HL-60/S4 treated with phorbol 12-myristate 13-acetate at 8.2 ng/mL for 4 days and 3 days (cell line): ENCODE measurements around the gene NBPF4.
"Not testable (repeated sequence)": the region's sequence is repeated elsewhere in the genome, so short reads cannot be mapped to it uniquely, and the experiment has no call there.

Experiments
- in situ Hi-C: fragments of 300-500 bp; cut with MboI; formaldehyde crosslinking; loops from 2 replicates; pipeline ENCODE4 v1.15.0; 2022; ENCODE audit warnings: low sequenced_read_pairs

Gene NBPF4

DNA sequence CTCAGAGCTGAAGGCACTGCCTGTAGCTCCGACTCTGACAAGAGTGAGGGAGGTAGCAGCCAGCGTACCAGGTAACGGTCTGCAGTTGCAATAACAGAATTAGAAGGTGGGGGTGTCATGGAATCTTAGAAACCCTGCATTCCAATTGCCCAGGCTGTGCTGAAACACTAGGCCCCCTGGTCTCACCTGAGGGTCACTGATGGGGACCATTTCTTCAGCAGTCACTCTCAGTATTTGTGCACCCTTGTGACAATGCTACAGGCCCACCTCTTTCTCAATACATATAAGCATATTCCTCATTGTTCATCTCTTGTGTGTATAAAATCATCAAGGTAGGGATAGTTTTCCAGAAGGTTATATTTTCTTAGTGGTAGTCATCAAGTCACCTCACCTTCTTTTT is at the start of gene NBPF4:
TSS of gene NBPF4 (minus strand) at position 101 of the 400 bp plus-strand sequence. CDS start 315 bp downstream, outside the sequence.
- in situ Hi-C loops = not testable (repeated sequence)

DNA sequence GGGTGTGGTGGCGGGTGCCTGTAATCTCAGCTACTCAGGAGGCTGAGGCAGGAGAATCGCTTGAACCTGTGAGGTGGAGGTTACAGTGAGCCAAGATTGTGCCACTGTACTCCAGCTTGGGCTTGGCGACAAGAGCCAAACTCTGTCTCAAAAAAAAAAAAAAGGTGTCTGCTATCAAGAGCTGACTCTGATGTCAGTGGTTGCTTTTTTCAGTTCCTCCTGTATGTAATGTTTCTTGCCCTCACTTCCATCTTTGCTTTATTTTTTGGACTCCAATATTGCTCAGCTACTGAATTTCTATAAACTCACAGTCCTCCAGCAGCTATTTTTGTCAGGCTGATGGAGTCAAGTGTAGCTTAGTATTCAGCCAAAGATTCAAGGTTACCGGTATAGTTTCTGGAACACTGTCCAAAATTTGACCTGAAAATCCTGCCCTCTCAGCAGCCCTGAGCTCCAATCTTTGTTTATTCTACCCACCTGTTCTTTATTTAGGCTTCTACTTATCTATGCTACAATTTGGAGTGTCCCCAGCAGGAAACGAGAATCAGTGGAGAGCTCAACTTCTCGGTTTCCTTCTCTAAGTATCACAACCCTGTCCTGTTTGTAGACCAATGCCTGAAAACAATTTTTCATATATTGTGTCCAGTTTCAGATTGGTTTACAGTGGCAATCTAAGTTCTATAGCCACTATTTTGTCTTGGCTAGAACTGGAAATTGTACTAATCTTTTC is 38.8 kb upstream of the NBPF4 start:
- in situ Hi-C loops = not testable (repeated sequence)

- in situ Hi-C loops = not testable (repeated sequence)
Measured at GRCh38 chr1:108272485-108273327, 28.8 kb upstream of the NBPF4 start.

DNA sequence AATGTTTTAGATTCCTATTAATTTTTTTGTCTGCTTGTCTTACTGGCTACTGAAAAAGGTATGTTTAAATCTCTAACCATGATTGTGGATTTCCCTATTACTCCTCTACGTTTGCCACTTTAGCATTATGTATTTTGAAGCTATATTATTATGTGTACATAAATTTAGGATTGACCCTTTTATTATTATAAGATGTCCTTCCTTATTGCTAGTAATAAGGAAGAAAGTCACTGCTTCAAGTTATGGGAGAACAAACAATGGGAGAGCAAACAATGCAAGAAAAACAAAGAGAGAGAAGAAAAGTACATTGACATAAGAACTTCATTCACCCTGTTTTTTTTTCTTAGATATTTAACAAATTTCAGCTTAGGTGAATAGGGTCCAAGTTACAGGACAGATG is 23.2 kb upstream of the NBPF4 start:
- in situ Hi-C loops = not testable (repeated sequence)

DNA sequence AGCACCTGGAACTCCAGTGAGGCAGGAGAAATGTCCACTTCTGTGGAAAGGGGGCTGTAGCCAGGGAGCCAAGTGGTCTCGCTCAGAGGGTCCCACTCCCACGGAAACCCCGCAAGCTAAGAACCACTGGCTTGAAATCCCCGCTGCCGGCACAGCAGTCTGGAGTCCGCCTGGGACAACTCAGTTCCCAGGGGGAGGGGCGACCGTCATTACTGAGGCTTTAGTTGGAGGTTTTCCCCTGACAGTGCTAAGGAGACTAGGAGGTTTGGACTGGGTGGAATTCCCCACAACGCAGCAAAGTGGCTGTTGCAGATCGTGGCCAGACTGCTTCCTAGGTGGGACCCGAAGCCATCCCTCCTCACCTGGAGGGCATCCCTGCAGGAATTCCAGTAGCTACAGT is 18.1 kb upstream of the NBPF4 start:
- in situ Hi-C loops = not testable (repeated sequence)

- in situ Hi-C loops = not testable (repeated sequence)
Measured at GRCh38 chr1:108261519-108261918, 17.6 kb upstream of the NBPF4 start.

- in situ Hi-C loops = not testable (repeated sequence)
Measured at GRCh38 chr1:108260578-108261259, 16.8 kb upstream of the NBPF4 start.

- in situ Hi-C loops = not testable (repeated sequence)
Measured at GRCh38 chr1:108255426-108255825, 11.6 kb upstream of the NBPF4 start.

DNA sequence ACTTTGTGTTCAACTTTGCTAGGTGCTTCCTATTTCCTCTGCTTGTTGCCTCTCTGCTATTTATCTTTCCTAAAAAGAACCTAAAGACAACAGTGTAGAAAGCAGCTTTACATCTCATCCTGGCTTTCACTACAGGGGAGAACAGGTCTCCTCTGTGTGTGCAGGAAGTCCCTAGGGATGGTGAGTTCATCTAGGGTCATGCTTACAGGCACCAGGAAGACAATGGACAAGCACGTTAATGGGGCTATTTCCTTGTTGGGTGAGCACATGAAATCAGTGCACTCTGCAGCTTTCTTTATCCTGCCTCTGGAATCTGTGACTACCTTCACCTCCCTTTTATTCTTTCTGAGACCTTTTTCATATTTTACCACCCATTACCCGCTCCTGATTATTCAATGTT is 4.5 kb downstream of the NBPF4 start:
- in situ Hi-C loops = not testable (repeated sequence)

DNA sequence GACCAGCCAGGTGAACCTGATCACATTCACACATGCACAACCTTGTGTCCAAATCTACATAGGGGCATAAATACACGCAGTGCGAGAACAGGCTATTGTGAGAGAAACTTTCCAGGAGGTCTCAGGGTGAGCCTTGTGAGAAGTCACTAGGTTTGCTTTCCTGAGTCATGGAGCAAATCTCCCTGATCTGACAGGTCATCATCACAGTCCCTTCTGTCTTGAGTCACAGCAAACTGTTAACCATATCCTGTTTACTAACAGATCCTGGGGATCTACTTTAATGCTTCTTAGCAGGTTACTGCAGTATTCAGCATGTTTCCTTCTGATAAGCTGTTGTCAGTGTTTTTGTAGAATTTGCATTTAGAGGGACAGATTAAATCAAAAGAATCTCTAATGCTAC is 8.6 kb downstream of the NBPF4 start:
- in situ Hi-C loops = not testable (repeated sequence)

GRCh38 chr1:108232183-108232582 is 11.7 kb downstream of the NBPF4 start:
- in situ Hi-C loops = not testable (repeated sequence)

- in situ Hi-C loops = not testable (repeated sequence)
Measured at GRCh38 chr1:108229976-108230375, 13.9 kb downstream of the NBPF4 start.

DNA sequence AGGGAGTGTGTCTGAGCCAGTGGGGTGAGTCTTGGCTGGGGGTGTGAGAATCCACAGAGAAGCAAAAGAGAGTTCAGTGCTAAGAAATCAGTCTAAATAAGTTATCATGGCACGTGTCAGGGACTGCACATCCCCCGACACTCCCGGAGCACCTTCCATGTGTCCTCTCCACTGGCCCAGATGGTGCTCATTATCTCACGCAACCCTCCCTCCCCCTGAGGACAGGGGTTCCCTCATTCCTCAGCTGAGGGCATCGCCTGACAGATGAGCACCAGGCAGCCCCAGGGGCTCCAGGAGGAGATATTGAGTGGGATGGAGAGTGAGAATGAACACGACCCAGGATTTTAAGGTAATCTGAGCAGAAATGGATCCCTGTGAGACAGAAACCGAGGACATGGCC is 16.1 kb downstream of the NBPF4 start:
- in situ Hi-C loops = not testable (repeated sequence)

DNA sequence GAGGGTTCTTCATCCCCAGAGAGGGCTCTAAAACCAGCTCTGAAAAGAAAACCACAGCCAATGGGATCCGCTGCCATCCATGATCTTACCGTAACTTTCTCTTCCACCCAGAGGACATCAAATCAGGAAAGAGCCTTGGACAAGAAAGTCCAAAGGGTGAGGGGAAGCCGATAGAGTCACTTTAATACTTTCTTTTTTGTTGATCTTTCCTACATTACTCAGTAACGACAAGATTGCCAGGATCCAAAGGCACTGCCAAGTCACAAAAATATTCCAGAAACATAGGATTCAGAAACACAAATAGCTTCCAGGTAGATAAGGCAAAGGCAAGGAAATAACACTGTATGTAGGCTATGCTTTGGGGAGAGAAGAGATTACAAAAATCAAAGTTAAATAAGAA is 17.0 kb downstream of the NBPF4 start:
- in situ Hi-C loops = not testable (repeated sequence)

- in situ Hi-C loops = loop anchor here (25.0 kb wide), 2 partner anchors 114 to 414 kb away; no protein-coding TSS in a partner anchor
Measured at GRCh38 chr1:108223226-108223625, 20.6 kb downstream of the NBPF4 start.

DNA sequence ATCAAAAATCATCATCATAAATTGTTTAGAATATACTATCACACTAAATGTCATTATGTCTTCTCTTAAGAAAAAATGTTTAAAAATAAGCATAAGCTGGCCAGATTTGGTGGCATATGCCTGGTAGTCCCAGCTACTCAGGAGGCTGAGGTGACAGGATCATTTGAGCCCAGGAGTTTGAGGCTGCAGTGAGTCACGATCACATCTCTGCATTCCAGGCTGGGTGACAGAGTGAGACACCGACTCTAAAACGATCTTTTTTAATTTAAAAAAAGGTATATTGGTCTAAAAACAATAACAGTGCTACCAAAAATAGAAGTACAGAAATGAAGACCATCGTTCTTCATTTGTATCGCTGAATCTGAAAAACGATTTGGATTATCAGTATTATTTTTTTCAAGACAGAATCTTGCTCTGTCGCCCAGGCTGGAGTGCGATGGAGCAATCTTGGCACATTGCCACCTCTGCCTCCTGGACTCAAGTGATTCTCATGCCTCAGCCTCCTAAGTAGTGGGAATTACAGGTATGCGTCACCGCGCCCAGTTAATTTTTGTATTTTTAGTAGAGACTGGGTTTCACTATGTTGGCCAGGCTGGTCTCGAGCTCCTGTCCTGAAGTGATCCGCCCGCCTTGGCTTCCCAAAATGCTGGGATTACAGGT is 26.2 kb downstream of the NBPF4 start:
- in situ Hi-C loops = loop anchor here (25.0 kb wide), 2 partner anchors 120 to 420 kb away; no protein-coding TSS in a partner anchor

- in situ Hi-C loops = loop anchor here (25.0 kb wide), 2 partner anchors 120 to 420 kb away; no protein-coding TSS in a partner anchor
Measured at GRCh38 chr1:108217007-108217406, 26.9 kb downstream of the NBPF4 start.

DNA sequence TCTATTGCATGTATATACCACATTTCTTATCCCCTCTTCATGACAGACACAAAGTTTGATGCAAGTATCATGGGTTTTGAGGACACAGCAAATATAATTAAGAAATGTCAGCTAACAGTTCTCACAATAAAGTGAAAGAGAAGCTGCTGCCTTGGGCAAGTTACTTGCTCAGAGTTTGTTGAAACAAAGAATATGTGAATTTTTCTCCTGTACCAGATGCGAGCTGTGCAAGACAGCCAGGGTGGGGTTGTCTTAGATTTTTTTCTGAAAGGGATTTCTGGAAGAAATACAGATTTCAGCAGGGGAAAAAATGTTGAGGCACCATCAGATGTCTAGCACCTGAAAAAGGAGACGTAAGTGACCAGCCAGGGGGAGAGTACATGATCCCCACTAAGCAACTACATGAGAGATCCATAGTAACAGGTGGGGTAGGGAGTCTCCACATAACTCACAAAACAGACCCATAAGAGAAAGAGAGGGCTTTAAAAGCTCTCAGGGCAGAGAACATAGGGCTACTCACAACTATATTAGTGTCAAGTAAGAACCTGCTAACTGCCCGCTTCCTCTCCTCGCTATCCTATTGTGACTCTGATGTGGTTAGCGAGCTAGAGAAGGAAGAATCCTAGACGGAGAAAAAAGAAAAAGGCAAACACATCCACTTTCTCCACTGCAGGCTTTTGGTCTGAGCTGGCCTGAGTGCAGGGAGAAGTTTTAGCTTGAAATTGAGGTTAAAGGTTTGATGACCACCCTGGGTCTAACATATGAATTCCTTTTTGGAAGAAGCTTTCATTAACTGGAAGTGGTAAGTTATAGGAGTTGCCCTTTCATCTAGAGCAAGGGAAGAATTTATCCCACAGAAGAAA is 27.6 kb downstream of the NBPF4 start:
- in situ Hi-C loops = loop anchor here (25.0 kb wide), 2 partner anchors 121 to 421 kb away; no protein-coding TSS in a partner anchor

GRCh38 chr1:108214641-108215465 is 29.0 kb downstream of the NBPF4 start:
- in situ Hi-C loops = loop anchor here (25.0 kb wide), 2 partner anchors 122 to 422 kb away; no protein-coding TSS in a partner anchor
